Stimulated activated CD8-positive, alpha-beta memory T cell treated with anti-CD3 and anti-CD28 coated beads, Interleukin-12 subunit alpha, Interleukin-12 subunit beta, amount 100 ng/mL, for 4 hours (primary cell): ENCODE data around the gene DPF3.

Source experiments
- DNase-seq: peaks from one replicate; pipeline ENCODE4 v3.0.0-alpha.2; 2020; ENCODE audit warnings: low read depth

DPF3 gene

DNA sequence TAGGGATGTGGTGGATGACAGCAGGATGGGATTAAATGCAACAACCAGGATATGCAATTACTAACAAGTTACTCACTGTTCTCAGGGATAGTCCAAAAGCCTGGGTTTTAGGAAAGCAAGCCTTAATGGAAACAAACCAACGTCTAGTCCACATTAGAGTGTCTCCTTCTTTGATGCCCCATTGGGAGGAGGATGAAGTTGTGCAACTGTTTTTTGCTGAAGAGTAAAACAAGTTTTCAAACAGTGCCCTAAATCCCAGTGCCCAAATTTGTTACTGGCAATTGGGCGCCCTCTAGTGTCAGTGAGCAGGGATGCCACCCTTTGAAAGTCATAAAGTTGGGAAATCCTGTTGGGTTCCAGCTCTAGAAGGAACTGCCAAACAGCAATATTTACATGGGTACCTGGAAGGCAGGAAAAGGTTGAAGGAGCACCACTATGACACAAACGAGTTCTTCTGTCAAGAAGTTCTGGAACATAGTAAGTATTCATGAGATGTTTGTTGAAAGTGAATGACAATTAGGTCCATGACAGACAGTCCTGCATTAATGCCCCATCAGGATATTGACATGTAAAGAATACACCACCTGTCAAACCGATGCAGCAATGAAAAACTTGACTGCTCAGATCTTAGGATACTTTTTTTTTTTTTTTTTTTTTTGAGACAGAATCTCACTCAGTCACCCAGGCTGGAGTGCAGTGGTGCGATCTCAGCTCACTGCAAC is 11.1 kb upstream of the DPF3 start:
- DNase-seq, result no peak

DNA sequence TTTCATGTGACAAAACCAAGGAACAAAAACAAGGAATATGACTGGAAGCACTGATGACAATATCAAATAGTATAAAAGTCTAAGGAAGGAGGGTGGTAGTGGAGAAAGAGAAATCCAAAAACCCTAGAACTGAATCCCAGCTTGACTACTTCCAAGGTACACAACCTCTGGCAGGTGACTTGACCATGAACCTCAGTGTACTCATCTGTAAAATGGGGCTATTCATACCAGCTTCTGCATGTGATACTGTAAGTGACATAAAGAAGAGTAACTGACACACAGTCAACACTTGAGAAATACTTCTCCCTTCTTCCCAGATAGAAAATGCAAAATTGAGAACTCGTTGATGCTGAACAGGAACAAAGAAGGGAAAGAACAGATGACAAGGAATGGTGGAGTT is 10.3 kb upstream of the DPF3 start:
- no peak for DNase-seq

DNA sequence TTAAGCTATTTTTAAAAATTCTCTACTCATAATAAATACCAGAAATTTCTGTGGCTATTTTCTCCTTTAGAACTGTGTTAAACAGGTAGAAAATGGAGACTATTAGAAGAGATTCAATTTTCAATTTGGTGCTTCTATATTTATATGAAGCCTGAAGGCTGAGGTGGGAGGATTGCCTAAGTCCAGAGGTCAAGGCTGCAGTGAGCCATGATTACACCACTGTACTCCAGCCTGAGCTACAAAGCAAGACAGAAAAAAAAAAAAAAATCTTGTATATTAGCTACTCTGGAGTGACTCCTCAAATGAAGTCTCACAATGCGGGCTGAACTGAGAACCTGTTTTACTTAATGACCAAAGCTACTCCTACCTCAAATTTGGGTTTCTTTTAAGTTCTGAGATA is 9.8 kb upstream of the DPF3 start:
- DNase-seq, result no peak

DNA sequence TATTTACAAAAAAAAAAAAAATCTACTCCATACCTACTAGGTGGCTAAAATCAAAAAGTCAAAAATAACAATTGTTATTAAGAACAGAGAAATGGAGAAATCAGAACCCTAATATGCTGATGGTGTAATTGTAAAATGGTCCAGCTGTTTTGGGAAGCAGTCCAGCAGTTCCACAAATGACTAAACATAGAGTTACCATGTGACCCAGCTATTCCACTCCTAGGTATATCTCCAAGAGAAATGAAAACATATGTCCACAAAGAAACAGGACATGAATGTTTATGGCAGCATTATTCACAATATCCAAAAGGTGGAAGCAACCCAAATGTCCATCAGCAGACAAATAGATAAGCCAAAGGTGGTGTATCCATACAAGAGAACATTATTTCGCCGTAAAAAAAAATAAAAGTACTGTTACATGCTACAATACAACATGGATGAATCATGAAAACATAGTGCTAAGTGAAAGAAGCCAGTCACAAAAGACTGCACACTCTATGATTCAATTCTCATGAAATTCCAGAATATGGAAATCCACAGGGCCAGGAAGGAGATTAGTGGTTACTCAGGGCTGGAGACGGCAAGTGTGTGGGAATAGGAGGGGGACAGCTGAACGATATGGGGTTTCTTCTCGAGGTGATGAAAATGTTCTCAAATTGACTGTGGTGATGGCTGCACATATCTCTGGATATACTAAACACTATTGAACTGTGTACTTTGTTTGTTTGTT is 9.1 kb upstream of the DPF3 start:
- DNase-seq, result no peak

DNA sequence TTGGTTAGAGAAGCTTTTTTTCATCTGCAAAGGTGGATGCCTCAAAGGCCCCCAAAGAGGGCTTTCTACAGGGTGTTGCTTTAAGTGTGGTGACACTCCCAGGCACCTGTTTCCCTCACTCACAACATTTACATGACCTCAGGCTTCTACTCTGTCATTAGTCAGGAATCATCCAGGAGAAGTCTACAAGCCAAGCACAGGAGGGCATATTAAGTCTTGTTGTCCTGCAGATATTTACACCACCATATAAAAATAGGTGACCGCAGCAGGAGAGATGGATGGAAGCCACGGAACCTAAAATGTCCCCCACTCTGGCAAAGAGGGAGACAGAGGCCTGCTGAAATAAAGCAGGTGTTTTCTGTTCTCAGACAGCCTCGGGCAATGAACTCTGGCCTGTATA is 7.5 kb upstream of the DPF3 start:
- DNase-seq, result no peak

DNA sequence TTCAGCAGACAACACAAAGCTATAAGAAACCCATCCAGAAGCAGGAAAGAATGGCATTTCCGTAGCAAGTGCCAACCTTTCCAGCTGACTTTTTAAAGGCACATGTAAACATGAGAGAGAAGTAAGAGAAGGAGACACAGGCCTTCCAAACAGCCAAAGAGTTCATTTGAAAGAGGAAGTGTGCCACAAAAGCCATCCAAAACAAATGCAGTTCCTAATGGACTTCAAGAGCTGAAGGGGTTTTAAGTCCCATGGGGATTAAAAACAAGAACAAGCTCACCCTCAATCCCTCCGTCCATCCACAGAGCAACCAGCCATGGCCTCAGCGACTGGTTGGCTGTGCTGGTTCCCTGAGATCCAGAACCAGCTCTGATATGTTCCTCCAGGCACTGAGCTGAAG is 4.5 kb upstream of the DPF3 start:
- DNase-seq, result no peak

DNA sequence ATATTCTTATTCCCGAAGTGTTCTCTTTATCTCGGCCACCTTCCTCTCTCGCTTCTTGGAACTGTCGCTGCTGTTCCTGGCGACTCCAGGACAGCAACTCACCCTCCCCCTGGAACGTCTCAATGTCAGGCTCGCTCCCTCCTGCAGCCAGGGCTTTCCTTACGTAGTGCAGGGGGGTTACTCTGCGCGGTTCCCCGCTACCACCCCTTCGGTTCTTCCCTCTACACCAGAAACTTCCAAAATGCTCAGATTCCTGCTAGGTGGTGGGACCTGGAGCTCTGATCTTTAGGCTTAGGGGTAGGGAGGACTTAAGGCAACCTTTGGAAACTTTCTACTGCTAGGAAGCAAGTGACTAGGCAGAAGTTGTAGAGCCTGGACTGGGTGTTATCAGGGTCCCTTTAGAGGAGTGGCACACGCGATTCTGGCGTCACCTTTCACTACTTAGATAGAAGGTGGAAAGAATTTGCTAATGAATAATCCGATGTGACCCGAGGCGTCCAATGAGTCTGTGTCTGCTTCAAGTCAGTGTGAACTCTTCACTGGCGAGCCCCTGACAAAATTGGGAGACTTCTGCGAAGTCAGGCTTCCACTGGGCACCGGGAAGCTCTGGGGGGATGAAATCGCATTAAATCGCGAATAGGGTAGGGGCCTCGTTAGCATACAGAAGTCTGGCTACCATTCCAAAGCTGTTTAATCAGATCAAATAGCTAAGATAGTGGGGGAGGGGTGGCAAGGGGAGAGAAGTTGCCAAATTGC is 900 bp upstream of the DPF3 start:
- DNase-seq, result no peak

DNA sequence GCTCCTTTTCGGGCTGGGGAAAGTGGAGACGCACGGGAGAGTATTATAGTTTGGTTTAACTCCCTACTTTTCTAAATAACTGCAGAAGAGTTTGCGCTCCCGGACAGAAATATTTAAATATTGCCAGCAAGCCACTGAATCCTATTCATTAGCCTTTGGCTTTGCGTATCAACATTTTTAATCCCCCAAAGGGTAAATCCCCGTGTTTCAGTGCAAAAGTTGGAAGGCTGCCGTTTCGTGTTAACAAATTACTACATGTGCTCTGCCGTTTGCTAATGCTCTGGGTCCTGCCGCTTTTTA is 372 bp upstream of the DPF3 start:
- no peak for DNase-seq

DNA sequence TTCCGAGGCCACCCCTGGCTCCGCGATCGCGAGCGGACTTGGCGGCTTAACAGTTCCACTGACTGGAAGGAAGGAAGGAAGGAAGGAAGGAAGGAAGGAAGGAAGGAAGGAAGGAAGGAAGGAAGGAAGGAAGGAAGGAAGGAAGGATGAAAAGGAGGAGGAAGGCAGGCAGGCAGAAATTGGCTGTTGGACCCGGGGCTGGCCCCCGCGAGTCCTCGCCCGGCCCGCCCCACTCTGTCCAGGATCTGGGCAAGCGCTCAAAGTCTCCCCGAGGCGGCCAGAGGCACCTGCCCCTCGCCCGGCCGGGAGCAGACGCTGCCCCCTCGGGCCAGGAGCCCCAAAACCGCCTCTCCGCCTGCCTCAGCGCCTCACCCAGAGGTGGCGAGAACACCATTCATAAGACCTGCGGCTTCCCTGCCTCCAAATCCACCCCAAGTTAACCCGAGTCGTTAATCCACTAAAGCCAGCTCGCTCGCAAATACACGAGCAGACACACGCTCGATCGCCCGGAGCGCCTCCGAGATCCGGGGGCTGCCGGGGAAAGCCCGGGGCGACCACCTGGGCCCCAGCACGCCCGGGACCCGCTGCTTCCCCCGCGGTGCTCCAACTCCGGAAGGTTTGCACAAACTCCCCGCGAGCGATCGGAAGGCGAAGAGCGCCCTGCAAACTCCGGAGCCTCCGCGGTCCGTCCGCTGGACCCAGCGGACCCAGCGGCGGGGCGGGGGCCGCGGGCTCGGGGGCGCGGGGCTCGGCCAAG is 844 bp downstream of the DPF3 start:
- no peak for DNase-seq

DNA sequence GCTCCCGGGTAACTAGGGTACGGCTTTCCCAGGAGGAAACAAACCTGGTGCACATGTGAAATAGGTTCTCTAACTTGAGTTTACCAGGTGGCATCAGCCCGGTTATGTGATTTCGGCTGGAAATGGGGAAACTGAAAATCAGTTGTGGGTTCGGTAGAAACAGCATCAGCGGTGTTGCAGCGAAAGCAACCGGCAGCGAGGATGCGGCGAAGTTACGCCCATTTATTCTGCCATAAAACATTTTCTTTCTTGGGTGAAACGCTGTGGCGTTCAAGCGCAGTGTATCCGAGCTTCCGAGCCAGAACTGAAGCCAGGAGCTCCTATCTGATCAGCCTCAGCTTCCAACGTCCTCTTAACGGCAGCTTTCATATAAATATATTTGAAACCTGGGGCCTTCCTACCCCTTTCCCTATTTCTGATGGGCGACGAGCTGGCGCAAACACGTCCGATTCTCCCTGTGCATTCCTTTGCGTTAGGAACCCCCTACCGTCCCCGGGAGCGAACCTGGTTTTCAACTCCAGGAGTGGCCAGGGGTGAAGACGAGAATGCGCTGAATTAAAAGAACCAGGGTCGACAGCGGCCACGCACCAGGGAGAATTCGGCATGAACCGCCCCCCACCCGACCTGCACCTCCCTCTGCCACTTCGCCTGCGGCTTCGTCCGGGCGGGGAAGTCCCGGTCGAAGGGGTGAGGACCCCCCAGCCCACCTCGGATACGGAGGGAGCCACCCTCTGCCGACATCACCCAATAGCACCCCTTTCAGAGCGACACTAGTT is 1.6 kb downstream of the DPF3 start:
- DNase-seq, result no peak

DNA sequence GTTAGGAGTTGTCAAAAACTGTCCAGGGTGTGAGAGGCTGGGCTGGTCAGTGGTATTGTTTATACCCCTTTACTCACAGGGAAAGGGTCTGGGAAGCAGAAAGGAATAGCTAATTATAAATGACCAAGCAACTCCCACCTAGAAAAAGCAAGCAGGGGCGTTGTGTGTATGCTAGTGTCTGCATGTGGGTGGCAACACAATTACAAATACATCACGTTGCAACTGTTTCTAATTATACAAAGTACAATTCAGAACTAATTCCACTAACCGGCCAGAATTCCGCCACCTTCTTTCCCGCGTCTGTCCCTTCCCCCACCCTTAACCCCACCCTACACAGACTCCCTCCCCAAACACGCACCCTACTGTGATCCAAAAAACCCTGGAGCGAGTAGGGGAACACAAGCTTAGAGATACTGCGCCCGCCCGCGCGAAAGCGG is 2.2 kb downstream of the DPF3 start:
- no peak for DNase-seq

DNA sequence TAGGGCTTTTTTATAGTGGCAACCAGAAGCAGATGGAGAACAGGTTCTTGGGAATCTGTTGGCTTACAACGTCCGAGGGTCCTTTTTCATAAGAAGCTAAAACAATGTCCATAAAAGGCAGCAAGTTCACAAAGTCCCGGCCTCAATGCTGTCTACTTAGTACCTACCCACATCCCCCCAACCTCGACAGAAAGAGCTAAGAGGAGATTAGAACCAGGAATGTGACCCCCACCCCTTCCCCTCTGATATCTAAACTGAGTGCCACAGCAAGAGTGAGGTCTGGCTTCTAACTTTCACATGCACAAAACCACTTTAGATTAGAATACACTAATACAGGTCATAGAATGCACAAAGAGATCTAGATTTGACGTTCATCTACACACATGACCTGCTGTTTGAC is 4.5 kb downstream of the DPF3 start:
- DNase-seq, result no peak

DNA sequence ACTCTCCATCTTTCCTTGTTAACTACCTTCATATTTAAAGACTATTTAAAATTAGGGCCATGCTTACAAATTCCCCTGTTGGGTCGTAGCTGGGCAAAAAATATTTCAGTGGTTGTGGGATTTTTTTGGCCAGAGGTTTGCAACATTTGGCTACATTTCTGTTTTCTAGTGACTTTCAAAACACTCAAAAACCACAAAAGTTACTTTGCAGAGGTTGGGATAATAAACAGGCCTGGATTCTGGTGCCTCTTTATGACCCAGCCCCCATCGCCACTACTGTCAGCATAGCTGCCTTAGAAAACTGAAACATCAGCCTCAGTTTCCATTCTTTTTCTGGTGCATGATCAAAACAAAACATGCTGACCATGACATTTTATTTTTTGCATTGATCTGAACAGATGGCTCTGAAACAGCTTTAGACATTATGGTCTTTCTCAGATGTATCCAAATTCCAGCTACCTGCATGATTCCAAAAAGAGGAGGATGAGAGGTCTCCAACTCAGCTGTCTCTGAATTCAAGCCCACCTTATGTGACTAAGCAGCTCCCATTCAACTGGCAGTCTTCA is 5.2 kb downstream of the DPF3 start:
- DNase-seq, result no peak

DNA sequence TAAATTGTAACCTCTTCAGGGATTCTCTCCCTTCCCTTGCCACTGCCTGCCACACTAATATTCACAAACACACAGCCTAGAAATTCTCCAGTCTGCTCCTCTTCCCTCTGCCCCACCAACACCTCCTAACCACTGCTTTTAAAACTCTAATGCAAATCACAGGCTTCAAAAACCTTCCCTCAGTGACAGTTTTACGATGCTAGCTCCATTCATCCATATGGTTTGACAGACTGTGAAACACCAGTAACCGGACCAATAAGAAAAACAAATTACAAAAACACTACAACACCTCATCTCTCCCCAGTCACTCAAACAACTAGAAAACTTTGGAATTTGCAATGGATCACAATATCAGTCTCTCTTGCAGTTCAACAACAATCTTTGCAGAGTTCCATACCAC is 5.7 kb downstream of the DPF3 start:
- no peak for DNase-seq

DNA sequence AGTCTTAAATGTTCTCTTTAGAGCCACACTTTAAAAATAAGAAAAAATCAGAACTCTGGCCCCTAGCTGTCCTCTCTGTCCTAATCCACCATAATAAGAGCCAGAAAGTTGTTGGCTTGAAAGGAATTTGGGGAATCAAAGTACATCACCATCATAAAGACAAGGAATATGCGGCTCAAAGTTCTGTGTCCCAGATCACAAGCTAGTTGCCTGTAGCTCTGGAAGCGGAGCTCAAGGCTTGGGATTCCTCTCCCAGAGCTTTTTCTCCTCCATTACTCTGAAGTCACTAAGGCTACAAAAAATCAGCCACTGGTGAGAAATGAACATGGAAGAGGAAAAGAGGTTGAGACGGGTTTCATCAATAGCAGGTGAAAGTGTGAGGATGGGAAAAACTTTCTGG is 6.4 kb downstream of the DPF3 start:
- no peak for DNase-seq

DNA sequence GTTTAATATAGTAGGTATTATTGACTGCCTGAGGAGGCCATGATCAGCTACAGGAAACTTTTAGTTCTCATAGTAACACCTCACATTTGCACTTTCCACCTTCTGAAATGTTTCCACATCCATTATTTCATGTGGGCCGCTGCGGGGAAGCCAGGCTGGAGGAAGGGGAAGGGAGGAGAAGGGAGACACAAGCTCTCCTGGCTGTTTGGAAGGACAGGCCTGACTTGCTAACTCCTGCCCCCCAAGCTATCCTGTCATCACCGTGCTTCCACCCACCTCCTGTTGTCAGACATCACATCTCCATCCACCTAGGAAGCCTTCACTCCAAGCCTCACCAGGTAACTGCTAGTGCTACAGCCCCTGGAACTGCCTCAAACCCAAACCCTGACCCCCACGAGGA is 9.5 kb downstream of the DPF3 start:
- DNase-seq, result no peak

DNA sequence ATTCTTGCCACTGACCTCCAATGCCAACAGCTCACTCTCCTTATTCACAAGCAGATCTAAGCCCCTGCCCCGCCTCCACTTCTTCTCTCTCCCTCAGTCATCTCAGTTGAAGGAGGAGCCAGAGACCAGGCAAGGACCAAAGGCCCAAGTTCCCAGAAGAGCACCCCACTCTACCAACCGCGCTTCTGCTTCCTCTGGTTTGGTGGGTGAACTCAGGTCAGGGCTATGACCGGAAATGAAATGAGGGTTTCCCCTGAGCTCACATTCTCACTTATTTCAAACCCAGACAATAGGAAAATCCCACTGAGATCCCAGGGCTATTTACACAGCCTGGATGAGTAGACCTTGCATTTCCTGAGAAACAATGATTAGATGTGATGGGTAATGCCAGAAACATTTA is 9.9 kb downstream of the DPF3 start:
- no peak for DNase-seq

DNA sequence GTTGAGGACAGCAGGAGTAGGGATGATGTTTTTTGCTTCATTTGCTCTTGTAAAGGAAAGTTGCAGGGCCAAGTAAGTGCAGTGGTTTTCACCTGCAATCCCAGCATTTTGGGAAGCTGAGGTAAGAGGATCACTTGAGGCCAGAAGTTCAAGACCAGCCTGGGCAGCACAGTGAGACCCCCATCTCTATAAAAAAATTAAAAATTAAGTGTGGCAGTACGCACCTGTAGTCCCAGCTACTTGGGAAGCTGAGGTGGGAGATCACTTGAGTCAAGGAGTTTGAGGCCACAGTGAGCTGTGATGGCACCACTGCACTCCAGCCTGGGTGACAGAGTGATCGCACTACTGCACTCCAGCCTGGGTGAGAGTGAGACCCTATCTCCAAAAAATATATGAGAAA is 10.8 kb downstream of the DPF3 start:
- no peak for DNase-seq

DNA sequence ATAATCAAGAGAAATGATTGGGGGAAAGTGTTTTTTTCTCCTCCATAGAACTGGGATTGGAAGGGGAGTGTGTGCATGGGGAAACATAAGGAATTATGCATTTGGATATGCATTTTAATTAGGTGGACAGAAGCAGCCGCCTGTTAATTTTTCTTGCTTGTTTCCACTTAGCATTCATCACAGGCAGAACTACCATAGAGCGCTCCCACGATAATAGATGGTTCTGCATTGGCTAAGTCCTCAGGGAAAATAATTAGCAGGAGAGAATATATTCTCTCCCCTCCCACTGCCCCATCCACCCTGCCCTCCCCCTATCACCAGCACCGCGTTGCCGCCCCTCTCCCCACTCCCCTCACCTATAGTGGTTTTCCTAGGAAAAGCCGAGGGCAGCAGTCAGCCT is 11.4 kb downstream of the DPF3 start:
- no peak for DNase-seq

DNA sequence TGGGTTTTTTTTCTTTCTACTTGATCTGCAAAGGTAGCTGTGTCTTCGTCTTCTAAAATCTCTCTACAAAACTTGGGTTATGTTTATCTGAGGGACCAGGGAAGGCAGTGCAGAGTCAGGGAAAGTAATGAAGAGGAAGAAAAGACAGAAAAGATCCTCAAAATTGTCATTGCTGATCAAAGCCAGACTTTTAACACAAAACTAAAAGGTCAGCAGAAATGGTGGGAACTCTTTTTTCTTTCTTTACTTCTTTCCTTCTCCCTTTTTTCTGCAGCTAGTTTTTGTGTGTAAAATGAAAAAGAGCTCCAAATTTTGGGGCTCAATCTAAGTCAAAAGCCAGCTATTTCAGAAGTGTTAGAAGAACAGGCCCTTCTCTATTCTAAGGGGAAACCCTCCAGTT is 11.9 kb downstream of the DPF3 start:
- no peak for DNase-seq

DNA sequence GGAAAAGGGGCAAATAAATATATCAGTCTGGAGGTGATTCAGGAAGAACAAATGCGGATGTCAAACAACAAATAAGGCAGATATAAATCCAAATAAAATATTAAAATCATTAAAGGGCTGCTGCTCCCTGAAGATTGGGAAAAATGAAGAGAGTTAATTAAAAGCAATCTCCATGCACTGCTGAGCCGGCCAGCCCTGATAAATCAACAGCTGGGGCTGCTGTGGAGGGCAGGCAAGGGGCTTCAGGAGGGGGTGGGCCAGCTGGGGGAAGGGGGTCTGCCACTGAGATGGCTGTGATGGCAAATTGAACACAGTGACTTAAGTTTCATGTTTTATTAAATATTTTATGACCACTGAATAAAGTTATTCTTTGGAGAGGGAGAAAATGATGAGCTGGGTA is 12.4 kb downstream of the DPF3 start:
- DNase-seq, result no peak

DNA sequence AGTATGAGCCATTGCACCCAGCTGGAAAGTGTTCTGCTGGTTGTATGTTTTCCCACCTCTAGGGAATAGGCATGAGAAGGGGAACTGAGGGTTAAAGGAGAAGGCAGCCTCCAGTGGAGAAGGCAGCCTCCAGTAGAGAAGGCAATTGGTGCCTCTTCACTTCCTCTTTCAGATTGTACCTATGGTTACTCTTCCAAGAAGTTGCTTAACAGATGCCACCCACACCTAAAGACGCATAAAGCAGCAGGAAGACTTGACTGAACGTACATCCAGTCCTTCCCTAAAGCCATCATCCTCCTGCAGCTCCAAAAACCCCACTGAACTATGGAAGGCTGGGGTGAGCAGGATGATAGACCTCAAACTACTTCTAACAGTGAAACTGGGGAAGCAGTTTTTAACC is 13.1 kb downstream of the DPF3 start:
- DNase-seq, result no peak
